IPS DF 4.7 (cell line): Measurements from ENCODE around the gene DENND1B.
"Not testable (repeated sequence)": the region's sequence is repeated elsewhere in the genome, so short reads cannot be mapped to it uniquely, and the experiment has no call there.

Experiments used
- DNase-seq: peaks from one replicate; pipeline ENCODE4 v3.0.0-alpha.2; 2013; ENCODE audit warnings: low spot score; ENCODE audit errors: extremely low read depth

The DENND1B gene

GRCh38 chr1:197633447-197634078 is 141.7 kb downstream of the DENND1B start:
- no peak for DNase-seq

- no peak for DNase-seq
These were observed 142.6 kb downstream of the DENND1B start for GRCh38 chr1:197632651-197633050.

GRCh38 chr1:197632005-197632404 is 143.3 kb downstream of the DENND1B start:
- DNase-seq: no peak

GRCh38 chr1:197622371-197622770 is 152.9 kb downstream of the DENND1B start:
- no peak for DNase-seq

- DNase-seq: no peak
These were observed 153.5 kb downstream of the DENND1B start for GRCh38 chr1:197621761-197622160.

GRCh38 chr1:197620714-197621163 is 154.5 kb downstream of the DENND1B start:
- no peak for DNase-seq

- DNase-seq: no peak
These were observed 156.2 kb downstream of the DENND1B start for GRCh38 chr1:197619008-197619640.

- no peak for DNase-seq
These were observed 157.2 kb downstream of the DENND1B start for GRCh38 chr1:197618061-197618460.

- DNase-seq: no peak
These were observed 159.6 kb downstream of the DENND1B start for GRCh38 chr1:197615693-197616011.

- peak; percentile 16 for DNase-seq
These were observed 160.2 kb downstream of the DENND1B start for GRCh38 chr1:197614916-197615692.

- DNase-seq: no peak
These were observed 169.0 kb downstream of the DENND1B start for GRCh38 chr1:197606168-197606845.

GRCh38 chr1:197604302-197604701 is 171.0 kb downstream of the DENND1B start:
- DNase-seq: no peak

GRCh38 chr1:197600751-197601150 is 174.5 kb downstream of the DENND1B start:
- DNase-seq: no peak

GRCh38 chr1:197599789-197600188 is 175.5 kb downstream of the DENND1B start:
- no peak for DNase-seq

- DNase-seq: no peak
These were observed 176.3 kb downstream of the DENND1B start for GRCh38 chr1:197598935-197599334.

- no peak for DNase-seq
These were observed 179.9 kb downstream of the DENND1B start for GRCh38 chr1:197595304-197595904.

- no peak for DNase-seq
These were observed 184.6 kb downstream of the DENND1B start for GRCh38 chr1:197590687-197591086.

- no peak for DNase-seq
These were observed 189.5 kb downstream of the DENND1B start for GRCh38 chr1:197585809-197586208.

- no peak for DNase-seq
These were observed 197.7 kb downstream of the DENND1B start for GRCh38 chr1:197577580-197577979.

GRCh38 chr1:197575531-197575930 is 199.7 kb downstream of the DENND1B start:
- not testable (repeated sequence) for DNase-seq

- no peak for DNase-seq
These were observed 203.1 kb downstream of the DENND1B start for GRCh38 chr1:197572169-197572568.

GRCh38 chr1:197567442-197567841 is 207.8 kb downstream of the DENND1B start:
- no peak for DNase-seq
